Trophoblast cell (in vitro differentiated cells and primary cell): ENCODE measurements around the gene CFAP99.

Experiments used
- DNase-seq, 2 donors: peaks; one replicate each; pipeline ENCODE4 v3.0.0-alpha.2; 2016
- H2AFZ ChIP-seq: 2 replicates; pipeline ENCODE4 v1.6.1; 2013; ENCODE audit warnings: low read length, moderate library complexity, mild to moderate bottlenecking; ENCODE audit not compliant: insufficient read depth, poor library complexity
- H2AK5ac ChIP-seq: 2 replicates; pipeline ENCODE4 v1.6.1; 2013; ENCODE audit warnings: mild to moderate bottlenecking, low read length
- H2BK120ac ChIP-seq: 2 replicates; pipeline ENCODE4 v1.6.1; 2013; ENCODE audit warnings: low read length, mild to moderate bottlenecking, moderate library complexity; ENCODE audit not compliant: insufficient read depth, poor library complexity
- H2BK12ac ChIP-seq: 2 replicates; pipeline ENCODE4 v1.6.1; 2013; ENCODE audit warnings: mild to moderate bottlenecking, low read length, moderate library complexity
- H2BK5ac ChIP-seq: 2 replicates; pipeline ENCODE4 v1.6.1; 2013; ENCODE audit warnings: low read length, low read depth, moderate library complexity, mild to moderate bottlenecking; ENCODE audit not compliant: poor library complexity
- H3K14ac ChIP-seq: 2 replicates; pipeline ENCODE4 v1.6.1; 2013; ENCODE audit warnings: mild to moderate bottlenecking, low read length
- H3K18ac ChIP-seq: 2 replicates; pipeline ENCODE4 v1.6.1; 2013; ENCODE audit warnings: mild to moderate bottlenecking, low read length
- H3K23ac ChIP-seq: 2 replicates; pipeline ENCODE4 v1.6.1; 2013; ENCODE audit warnings: low read length
- H3K27ac ChIP-seq: 2 replicates; pipeline ENCODE4 v1.5.1; 2013; ENCODE audit warnings: low read depth, mild to moderate bottlenecking, inconsistent platforms, low read length, moderate library complexity
- H3K27me3 ChIP-seq: 2 replicates; pipeline ENCODE4 v1.6.1; 2013; ENCODE audit warnings: inconsistent platforms, mild to moderate bottlenecking, low read length, moderate library complexity; ENCODE audit not compliant: insufficient read depth
- H3K36me3 ChIP-seq, 2 experiments: 1 replicate in 1 of 2; 2 replicates in 1 of 2; pipeline ENCODE4 v1.6.1; 2013; ENCODE audit warnings: low read length in 2 of 2, mild to moderate bottlenecking in 2 of 2, moderate library complexity in 1 of 2; ENCODE audit not compliant: insufficient read depth in 2 of 2, control insufficient read depth in 1 of 2
- H3K4ac ChIP-seq: 2 replicates; pipeline ENCODE4 v1.6.1; 2013; ENCODE audit warnings: low read depth, mild to moderate bottlenecking, low read length, moderate library complexity
- H3K4me1 ChIP-seq, 2 experiments: 1 replicate in 1 of 2; 2 replicates in 1 of 2; pipeline ENCODE4 v1.6.1; 2013; ENCODE audit warnings: low read length in 2 of 2, mild to moderate bottlenecking in 2 of 2, moderate library complexity in 1 of 2; ENCODE audit not compliant: insufficient read depth in 2 of 2, control insufficient read depth in 1 of 2
- H3K4me2 ChIP-seq: 2 replicates; pipeline ENCODE4 v1.6.1; 2013; ENCODE audit warnings: inconsistent platforms, mild to moderate bottlenecking, low read length, moderate library complexity
- H3K4me3 ChIP-seq: 2 replicates; pipeline ENCODE4 v1.5.1; 2013; ENCODE audit warnings: mild to moderate bottlenecking, low read depth, low read length, inconsistent platforms
- H3K79me1 ChIP-seq: one replicate; pipeline ENCODE4 v1.6.1; 2013; ENCODE audit warnings: low read length
- H3K79me2 ChIP-seq: 2 replicates; pipeline ENCODE4 v1.6.1; 2013; ENCODE audit warnings: low read length, mild to moderate bottlenecking; ENCODE audit not compliant: control insufficient read depth, insufficient read depth, poor library complexity
- H3K9ac ChIP-seq: 2 replicates; pipeline ENCODE4 v1.6.1; 2013; ENCODE audit warnings: mild to moderate bottlenecking, low read length
- H3K9me3 ChIP-seq: 2 replicates; pipeline ENCODE4 v1.6.1; 2013; ENCODE audit warnings: low read depth, mild to moderate bottlenecking, control low read depth, inconsistent platforms, low read length; ENCODE audit not compliant: insufficient read depth
- H4K12ac ChIP-seq: 2 replicates; pipeline ENCODE4 v1.6.1; 2013; ENCODE audit warnings: low read depth, mild to moderate bottlenecking, low read length, moderate library complexity
- H4K8ac ChIP-seq: 2 replicates; pipeline ENCODE4 v1.6.1; 2013; ENCODE audit warnings: low read depth, mild to moderate bottlenecking, low read length, moderate library complexity
- H4K91ac ChIP-seq: one replicate; pipeline ENCODE4 v1.6.1; 2013; ENCODE audit warnings: low read depth, mild to moderate bottlenecking, low read length, moderate library complexity
- WGBS: extraction: QIAGEN DNeasy Blood & Tissue Kit; methylation state at CpG from one replicate; pipeline ENCODE4 v1.1.7; 2013; ENCODE audit warnings: missing lambda C conversion rate; ENCODE audit not compliant: insufficient read length, insufficient coverage; ENCODE audit errors: extremely low coverage; 5-methylcytosine and 5-hydroxymethylcytosine counted together

The CFAP99 gene

GRCh38 chr4:2417765-2418649 is 748 bp upstream of the CFAP99 start, which contains the start of gene ZFYVE28:
Gene ZFYVE28, minus strand, starts transcription at chr4:2418645. Its CDS starts 322 bp downstream, at chr4:2418323.
- H3K4me2 ChIP-seq, result peak within 1 kb of the TSS; percentile 74
- H3K23ac ChIP-seq, result no peak within 1 kb of the TSS
- H3K27ac ChIP-seq, result no peak within 1 kb of the TSS
- peak within 1 kb of the TSS; percentile 45 for H2AFZ ChIP-seq
- H3K4me3 ChIP-seq, result peak within 1 kb of the TSS; percentile 70
- DNase-seq, result peak in 1 of 2 donors; percentile 15
- H4K12ac ChIP-seq, result no peak within 1 kb of the TSS
- H3K9me3 ChIP-seq, result peaks cover 4% of the 10 kb centered on the region
- peaks cover 6 to 13% of the 10 kb centered on the region in 2 experiments for H3K4me1 ChIP-seq
- H2BK12ac ChIP-seq, result no peak within 1 kb of the TSS
- H3K27me3 ChIP-seq, result peaks cover 46% of the 10 kb centered on the region
- H3K18ac ChIP-seq, result no peak within 1 kb of the TSS
- no peak within 1 kb of the TSS for H4K91ac ChIP-seq
- H3K14ac ChIP-seq, result no peak within 1 kb of the TSS
- no peaks in the 10 kb centered on the region for H3K79me2 ChIP-seq
- H3K36me3 ChIP-seq, result no peaks in the 10 kb centered on the region
- no peak within 1 kb of the TSS for H2AK5ac ChIP-seq
- no peak within 1 kb of the TSS for H3K4ac ChIP-seq
- H3K79me1 ChIP-seq, result no peaks in the 10 kb centered on the region
- no peak within 1 kb of the TSS for H3K9ac ChIP-seq
- H4K8ac ChIP-seq, result no peak within 1 kb of the TSS
- WGBS, result no CpG with 5 or more reads among the region's 90 CpGs
- H2BK120ac ChIP-seq, result no peak within 1 kb of the TSS
- no peak within 1 kb of the TSS for H2BK5ac ChIP-seq

DNA sequence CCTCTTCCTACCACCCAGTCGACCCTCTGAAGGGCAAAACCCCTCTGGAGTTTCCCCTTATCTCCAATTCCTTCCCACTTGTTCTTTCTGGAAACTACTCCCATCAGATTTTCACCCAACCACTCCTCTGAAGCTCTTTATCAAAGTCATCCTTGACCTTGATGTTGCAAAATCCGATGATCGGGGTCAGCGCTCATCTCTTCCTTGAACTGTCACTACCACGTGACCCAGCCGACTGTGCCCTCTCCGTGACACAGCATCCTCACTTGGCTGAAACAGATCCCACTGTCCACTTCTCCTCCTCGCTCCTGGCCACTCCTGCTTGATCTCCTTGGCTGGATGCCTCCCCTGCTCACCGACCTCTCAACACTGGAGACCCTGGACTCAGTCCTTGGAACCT is 1.1 kb downstream of the CFAP99 start:
- no peak overlapping the region for H3K18ac ChIP-seq

DNA sequence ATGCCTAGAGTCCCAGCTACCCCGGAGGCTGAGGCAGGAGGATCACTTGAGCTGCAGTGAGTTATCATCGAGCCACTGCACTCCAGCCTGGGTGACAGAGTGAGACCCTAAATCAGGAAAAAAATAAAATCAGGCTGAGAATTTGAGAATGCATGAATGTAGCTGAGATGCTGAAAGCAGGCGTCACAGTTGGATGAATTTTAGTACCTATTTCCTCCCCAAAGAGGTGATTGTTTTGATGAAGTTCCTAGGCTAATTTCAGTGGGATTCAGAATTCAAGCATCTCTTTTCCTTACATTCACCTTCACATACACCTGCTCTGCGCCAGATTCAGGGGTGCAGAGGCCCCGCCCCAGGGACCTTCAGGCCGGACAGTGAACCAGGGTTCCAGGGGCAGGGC is 3.2 kb downstream of the CFAP99 start:
- Histone ChIP-seq H3K4me1 (peaks cover 2 to 9% of the 10 kb centered on the region in 2 experiments), H2BK120ac (no peak overlapping the region), H3K79me1 (no peaks in the 10 kb centered on the region), H3K23ac (no peak overlapping the region), H3K4me2 (no peak overlapping the region), H4K12ac (no peak overlapping the region), H2BK5ac (no peak overlapping the region), H3K36me3 (no peaks in the 10 kb centered on the region), H3K9ac (no peak overlapping the region), H3K9me3 (peaks cover 5% of the 10 kb centered on the region), H3K4me3 (no peak overlapping the region), H3K79me2 (no peaks in the 10 kb centered on the region), H3K27me3 (peaks cover 30% of the 10 kb centered on the region), H3K14ac (no peak overlapping the region), H2AFZ (no peak overlapping the region), H4K8ac (no peak overlapping the region), H2BK12ac (no peak overlapping the region), H4K91ac (no peak overlapping the region), H3K18ac (no peak overlapping the region), H3K27ac (no peak overlapping the region), H3K4ac (no peak overlapping the region), H2AK5ac (no peak overlapping the region)
- DNase-seq, result no peak
- WGBS, result no CpG with 5 or more reads among the region's 6 CpGs

More for the DNA sequence above, 1.1 kb downstream of the CFAP99 start:
- no peak overlapping the region for H3K14ac ChIP-seq
- peaks cover 46% of the 10 kb centered on the region for H3K27me3 ChIP-seq
- no peak for DNase-seq
- no peak overlapping the region for H2AFZ ChIP-seq
- H2BK12ac ChIP-seq, result no peak overlapping the region
- no peaks in the 10 kb centered on the region for H3K79me1 ChIP-seq
- no peak overlapping the region for H4K12ac ChIP-seq
- no peak overlapping the region for H3K4me2 ChIP-seq
- H4K91ac ChIP-seq, result no peak overlapping the region
- H3K9me3 ChIP-seq, result peaks cover 6% of the 10 kb centered on the region
- no CpG with 5 or more reads among the region's 9 CpGs for WGBS
- no peaks in the 10 kb centered on the region for H3K36me3 ChIP-seq
- no peak overlapping the region for H2BK120ac ChIP-seq
- no peak overlapping the region for H2AK5ac ChIP-seq
- no peak overlapping the region for H3K27ac ChIP-seq
- H4K8ac ChIP-seq, result no peak overlapping the region
- no peaks in the 10 kb centered on the region for H3K79me2 ChIP-seq
- no peak overlapping the region for H3K4ac ChIP-seq
- H3K4me3 ChIP-seq, result no peak overlapping the region
- no peak overlapping the region for H3K9ac ChIP-seq
- H3K4me1 ChIP-seq, result peaks cover 5 to 11% of the 10 kb centered on the region in 2 experiments
- H2BK5ac ChIP-seq, result no peak overlapping the region
- H3K23ac ChIP-seq, result no peak overlapping the region

GRCh38 chr4:2423066-2423465 is 4.3 kb downstream of the CFAP99 start:
- H3K4me1 ChIP-seq, result peaks cover 2 to 5% of the 10 kb centered on the region in 2 experiments
- no peak overlapping the region for H2BK5ac ChIP-seq
- no peak overlapping the region for H4K91ac ChIP-seq
- no peak overlapping the region for H2AK5ac ChIP-seq
- H3K9ac ChIP-seq, result no peak overlapping the region
- peaks cover 19% of the 10 kb centered on the region for H3K27me3 ChIP-seq
- no peaks in the 10 kb centered on the region for H3K79me2 ChIP-seq
- no peak overlapping the region for H3K4ac ChIP-seq
- no peak for DNase-seq
- H3K79me1 ChIP-seq, result no peaks in the 10 kb centered on the region
- H3K23ac ChIP-seq, result no peak overlapping the region
- H2AFZ ChIP-seq, result no peak overlapping the region
- WGBS, result no CpG with 5 or more reads among the region's 4 CpGs
- H3K14ac ChIP-seq, result no peak overlapping the region
- no peaks in the 10 kb centered on the region for H3K36me3 ChIP-seq
- H2BK12ac ChIP-seq, result no peak overlapping the region
- H3K4me3 ChIP-seq, result peak overlapping the region; percentile 60
- no peak overlapping the region for H4K8ac ChIP-seq
- H3K4me2 ChIP-seq, result no peak overlapping the region
- no peak overlapping the region for H2BK120ac ChIP-seq
- H3K18ac ChIP-seq, result no peak overlapping the region
- peaks cover 4% of the 10 kb centered on the region for H3K9me3 ChIP-seq
- no peak overlapping the region for H3K27ac ChIP-seq
- H4K12ac ChIP-seq, result no peak overlapping the region
